GM04504 (cell line): ENCODE measurements around the gene POLR1C.
"Not testable (repeated sequence)": the region's sequence is repeated elsewhere in the genome, so short reads cannot be mapped to it uniquely, and the experiment has no call there.

Experiments
- DNase-seq: peaks from one replicate; pipeline ENCODE4 v3.0.0-alpha.2; 2012; ENCODE audit warnings: low read depth

The POLR1C gene

GRCh38 chr6:43493230-43493629 lies 23.7 kb upstream of the POLR1C start:
- no peak for DNase-seq

GRCh38 chr6:43493833-43494232 lies 23.1 kb upstream of the POLR1C start:
- no peak for DNase-seq

GRCh38 chr6:43494321-43494720 lies 22.6 kb upstream of the POLR1C start:
- DNase-seq, result no peak

GRCh38 chr6:43494766-43495165 lies 22.1 kb upstream of the POLR1C start:
- DNase-seq, result no peak

- no peak for DNase-seq
These were observed 21.4 kb upstream of the POLR1C start for GRCh38 chr6:43495409-43495941.

GRCh38 chr6:43496370-43497128 lies 20.3 kb upstream of the POLR1C start:
- no peak for DNase-seq

GRCh38 chr6:43497129-43497396 lies 19.8 kb upstream of the POLR1C start:
- no peak for DNase-seq

GRCh38 chr6:43497689-43498088 lies 19.2 kb upstream of the POLR1C start:
- no peak for DNase-seq

GRCh38 chr6:43498291-43498690 lies 18.6 kb upstream of the POLR1C start:
- DNase-seq, result not testable (repeated sequence)

GRCh38 chr6:43499028-43499815 lies 17.7 kb upstream of the POLR1C start:
- DNase-seq, result no peak

GRCh38 chr6:43500921-43501320 lies 16.0 kb upstream of the POLR1C start:
- no peak for DNase-seq

GRCh38 chr6:43502666-43503065 lies 14.2 kb upstream of the POLR1C start:
- no peak for DNase-seq

- DNase-seq, result no peak
These were observed 13.4 kb upstream of the POLR1C start for GRCh38 chr6:43503443-43503842.

GRCh38 chr6:43504756-43505593 lies 11.9 kb upstream of the POLR1C start:
- DNase-seq, result no peak

- DNase-seq, result no peak
These were observed 11.2 kb upstream of the POLR1C start for GRCh38 chr6:43505718-43506117.

- no peak for DNase-seq
These were observed 10.7 kb upstream of the POLR1C start for GRCh38 chr6:43506171-43506570.

- DNase-seq, result peak; percentile 62
These were observed 10.0 kb upstream of the POLR1C start for GRCh38 chr6:43506667-43507471.

- DNase-seq, result no peak
These were observed 8.3 kb upstream of the POLR1C start for GRCh38 chr6:43508481-43509141.

GRCh38 chr6:43509142-43509983 lies 7.5 kb upstream of the POLR1C start:
- no peak for DNase-seq
